BJ (cell line): Measurements from ENCODE around the gene KDM4E. TPM values are rescaled to one million over a fixed set of nuclear protein-coding genes. Genes with fewer than 3 reads are reported as not detected.
A peak's percentile ranks its signal among the peaks of the same experiment; 100 is the strongest.

Experiments used
- CTCF ChIA-PET: fragments of 350-600 bp; formaldehyde crosslinking; extraction: SDS; loops from one replicate; lab custom pipeline; 2021; ENCODE audit warnings: antibody characterized with exemption, inconsistent platforms; lab: Yijun Ruan, JAX
- POLR2A ChIA-PET: fragments of 300-600 bp; sonication (Branson Sonifier 250); formaldehyde crosslinking; extraction: SDS; loops from one replicate; lab custom pipeline; 2021; ENCODE audit warnings: antibody characterized with exemption; lab: Charles Lee
- DNase-seq: peaks from one replicate; pipeline ENCODE4 v3.0.0-alpha.2; 2011; ENCODE audit warnings: low read depth
- H3K27me3 ChIP-seq: 2 replicates; pipeline ENCODE4 v1.6.0; 2011; ENCODE audit warnings: low read length; ENCODE audit not compliant: control insufficient read depth, insufficient read depth
- H3K36me3 ChIP-seq: 2 replicates; pipeline ENCODE4 v1.5.1; 2011; ENCODE audit warnings: low read length; ENCODE audit not compliant: control insufficient read depth, insufficient read depth
- H3K4me3 ChIP-seq: 2 replicates; pipeline ENCODE4 v1.5.1; 2011; ENCODE audit warnings: low read depth, mild to moderate bottlenecking, control low read depth, low read length
- polyA plus RNA-seq: library from polyadenylated mRNA; depleted of rRNA; stranded (reverse); fragments of >200 nt; gene quantifications from 2 replicates; pipeline ENCODE4 v1.2.3, GENCODE V29; 2011
- TF ChIP-seq, protein P1 (sequence below): IDR thresholded peaks from 2 replicates; pipeline ENCODE4 v1.5.1; 2011; ENCODE audit warnings: low read depth, mild to moderate bottlenecking, control low read depth, inconsistent platforms, low read length, moderate library complexity; ENCODE audit not compliant: insufficient read depth

KDM4E gene
- polyA plus RNA-seq, 1 experiment: not detected

DNA sequence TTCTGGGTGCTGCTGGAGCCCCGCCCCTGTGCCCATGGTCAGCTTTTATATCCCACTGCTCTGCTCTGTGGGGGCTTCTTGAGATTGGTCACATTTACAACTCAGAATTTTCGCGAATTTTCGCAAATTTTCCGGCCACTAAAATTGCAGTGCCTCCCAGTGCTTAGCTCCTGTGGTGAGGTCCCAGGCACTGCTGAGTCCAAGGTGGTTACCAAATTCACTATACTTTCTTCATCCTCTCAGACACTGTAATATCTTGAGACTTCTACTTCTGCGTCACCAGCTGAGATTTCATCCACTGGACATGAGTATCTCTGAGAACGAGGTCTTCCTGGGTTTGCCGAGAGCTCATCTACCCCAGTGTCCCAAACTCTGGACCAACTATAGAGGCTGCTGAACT is 32.9 kb downstream of the KDM4E start:
- Histone ChIP-seq H3K36me3 (no peaks in the 10 kb centered on the region), H3K27me3 (peaks cover 6% of the 10 kb centered on the region), H3K4me3 (no peak overlapping the region)
- CTCF ChIA-PET: interaction anchor here (0.9 to 1.4 kb wide), 4 partner anchors 9 to 693 kb away, joined by 3 to 4 read pairs (median 4); partner anchors contain the start of gene SRSF8
- DNase-seq: no peak
- TF ChIP-seq, protein P1, sequence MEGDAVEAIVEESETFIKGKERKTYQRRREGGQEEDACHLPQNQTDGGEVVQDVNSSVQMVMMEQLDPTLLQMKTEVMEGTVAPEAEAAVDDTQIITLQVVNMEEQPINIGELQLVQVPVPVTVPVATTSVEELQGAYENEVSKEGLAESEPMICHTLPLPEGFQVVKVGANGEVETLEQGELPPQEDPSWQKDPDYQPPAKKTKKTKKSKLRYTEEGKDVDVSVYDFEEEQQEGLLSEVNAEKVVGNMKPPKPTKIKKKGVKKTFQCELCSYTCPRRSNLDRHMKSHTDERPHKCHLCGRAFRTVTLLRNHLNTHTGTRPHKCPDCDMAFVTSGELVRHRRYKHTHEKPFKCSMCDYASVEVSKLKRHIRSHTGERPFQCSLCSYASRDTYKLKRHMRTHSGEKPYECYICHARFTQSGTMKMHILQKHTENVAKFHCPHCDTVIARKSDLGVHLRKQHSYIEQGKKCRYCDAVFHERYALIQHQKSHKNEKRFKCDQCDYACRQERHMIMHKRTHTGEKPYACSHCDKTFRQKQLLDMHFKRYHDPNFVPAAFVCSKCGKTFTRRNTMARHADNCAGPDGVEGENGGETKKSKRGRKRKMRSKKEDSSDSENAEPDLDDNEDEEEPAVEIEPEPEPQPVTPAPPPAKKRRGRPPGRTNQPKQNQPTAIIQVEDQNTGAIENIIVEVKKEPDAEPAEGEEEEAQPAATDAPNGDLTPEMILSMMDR: no peak
- POLR2A ChIA-PET: no interaction called here

DNA sequence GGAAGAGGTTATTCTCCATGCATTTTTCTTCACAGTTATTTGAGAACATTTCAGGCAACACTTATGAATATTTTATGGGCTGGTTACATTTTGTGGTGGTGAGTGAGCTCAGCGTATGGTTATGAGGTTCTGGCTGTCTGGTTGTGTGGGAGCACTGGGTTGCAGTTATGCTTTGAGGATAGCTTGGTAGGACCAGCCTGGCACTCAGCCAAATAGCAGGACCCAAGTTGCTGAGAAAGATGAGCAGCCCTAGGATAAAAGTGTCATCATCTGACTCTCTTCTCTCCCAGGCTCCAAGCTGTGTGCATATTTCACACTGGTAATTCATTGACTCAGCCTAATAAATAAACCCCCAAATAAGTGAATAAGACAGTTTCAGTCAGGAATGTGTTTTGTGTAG is 33.6 kb downstream of the KDM4E start:
- DNase-seq: no peak
- ChIA-PET CTCF (interaction anchor here (1.1 to 1.4 kb wide), 3 partner anchors 8 to 22 kb away, joined by 3 to 4 read pairs (median 3); partner anchors contain the start of gene SRSF8), POLR2A (no interaction called here)
- Histone ChIP-seq H3K27me3 (peaks cover 6% of the 10 kb centered on the region), H3K4me3 (no peak overlapping the region), H3K36me3 (no peaks in the 10 kb centered on the region)
- TF ChIP-seq, protein P1: no peak

DNA sequence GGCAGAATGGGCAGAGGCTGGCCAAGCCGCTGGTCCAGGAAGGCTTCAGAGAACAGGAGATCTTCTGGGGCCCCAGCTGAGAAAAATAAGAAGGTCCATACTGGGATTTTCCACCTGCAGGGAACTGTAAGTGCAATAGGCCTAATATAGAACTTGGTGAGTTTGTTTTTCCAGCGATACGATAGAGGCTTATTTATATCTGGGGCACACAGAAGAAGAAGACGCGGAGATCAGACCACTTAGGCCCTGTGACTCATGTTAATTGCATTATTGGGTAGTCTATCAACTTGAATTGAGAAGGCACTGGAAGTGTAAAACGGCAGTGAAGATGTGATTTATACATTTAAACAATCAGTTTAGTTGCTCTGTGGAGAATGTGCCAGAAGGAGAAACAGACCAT is 34.0 kb downstream of the KDM4E start:
- H3K36me3 ChIP-seq: no peaks in the 10 kb centered on the region
- no peak for DNase-seq
- TF ChIP-seq, protein P1: no peak
- POLR2A ChIA-PET: no interaction called here
- H3K4me3 ChIP-seq: no peak overlapping the region
- peaks cover 4% of the 10 kb centered on the region; the same call in 1 of the 2 replicates for H3K27me3 ChIP-seq
- CTCF ChIA-PET: interaction anchor here (1.1 to 1.4 kb wide), 3 partner anchors 8 to 23 kb away, joined by 3 to 4 read pairs (median 3); partner anchors contain the start of gene SRSF8

DNA sequence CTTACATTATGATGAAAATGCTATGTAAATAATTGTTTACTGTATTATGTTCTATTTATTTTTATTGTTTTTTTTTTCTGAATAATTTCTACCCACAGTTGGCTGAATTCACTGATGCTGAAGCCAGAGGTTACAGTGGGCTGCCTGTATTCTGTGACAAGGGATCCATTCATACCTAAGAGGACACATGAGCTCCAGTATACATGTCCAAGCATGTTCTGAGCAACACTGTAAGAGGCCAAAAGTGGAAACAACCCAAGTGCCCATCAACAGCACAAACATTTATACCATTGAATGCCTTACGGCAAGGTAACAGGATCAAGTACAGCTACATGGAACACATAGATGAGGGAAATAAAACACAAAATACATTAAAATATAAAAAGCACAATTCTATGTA is 40.3 kb downstream of the KDM4E start:
- TF ChIP-seq, protein P1: no peak
- no peaks in the 10 kb centered on the region for H3K27me3 ChIP-seq
- no peaks in the 10 kb centered on the region for H3K36me3 ChIP-seq
- DNase-seq: no peak
- CTCF ChIA-PET: interaction anchor here (11.1 kb wide), 1 partner anchor 84 kb away, joined by 128 read pairs; no protein-coding TSS in a partner anchor
- POLR2A ChIA-PET: no interaction called here
- no peak overlapping the region for H3K4me3 ChIP-seq

DNA sequence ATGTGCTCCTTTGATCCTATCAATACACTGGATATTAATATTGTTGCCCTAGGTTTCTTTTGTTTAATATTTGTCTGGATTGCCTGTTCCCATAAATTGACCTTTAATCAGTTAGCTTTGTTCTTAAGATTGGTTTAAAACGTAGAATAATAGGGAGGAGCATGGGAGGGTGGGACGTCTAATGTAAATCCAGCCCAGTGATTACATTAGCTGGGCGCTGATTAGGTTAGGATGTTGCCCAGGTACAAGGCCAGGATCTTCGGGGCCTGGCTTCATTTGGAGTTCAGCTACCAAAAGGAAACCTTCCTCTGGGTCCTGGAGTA is 41.6 kb downstream of the KDM4E start, which contains the start of gene SRSF8:
TSS of gene SRSF8 (plus strand) at position 204 of the 323 bp plus-strand sequence. CDS start 308 bp downstream, outside the sequence.
- Histone ChIP-seq H3K4me3 (peak within 1 kb of the TSS; percentile 62), H3K36me3 (no peaks in the 10 kb centered on the region), H3K27me3 (no peaks in the 10 kb centered on the region)
- POLR2A ChIA-PET: interaction anchor here (0.6 kb wide), 1 partner anchor 178 kb away, joined by 6 read pairs; no protein-coding TSS in a partner anchor
- CTCF ChIA-PET: interaction anchor here (0.7 to 11.1 kb wide), 14 partner anchors 8 to 1361 kb away, joined by 3 to 128 read pairs (median 4); partner anchors contain the start of gene ENDOD1
- TF ChIP-seq, protein P1: no peak
- no peak for DNase-seq
